GM21529 (cell line): ENCODE data around the gene FITM1.

Experiments
- ATAC-seq: cut with Tn5 transposase; IDR thresholded peaks from one replicate; pipeline ENCODE4 v1.9.1; 2021; ENCODE audit not compliant: unreplicated experiment

The FITM1 gene

DNA sequence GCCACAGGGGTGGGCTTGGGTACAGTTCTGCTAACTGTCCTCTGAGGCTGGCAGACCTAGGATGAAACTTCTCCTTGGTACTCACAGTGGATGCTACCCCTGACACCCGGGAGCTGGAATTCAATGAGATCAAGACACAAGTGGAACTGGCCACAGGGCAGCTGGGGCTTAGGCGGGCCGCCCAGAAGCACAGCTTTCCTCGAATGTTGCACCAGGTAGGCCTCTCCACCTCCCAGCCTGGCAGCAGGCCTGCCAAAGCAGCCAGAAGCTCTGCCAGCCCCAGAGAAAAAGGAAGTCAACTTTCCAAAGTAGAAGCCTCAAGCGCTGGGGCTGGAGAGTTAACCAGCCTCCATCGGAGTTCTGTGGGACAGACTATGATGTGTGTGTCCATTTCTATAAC lies 13.3 kb upstream of the FITM1 start:
- ATAC-seq = no peak

GRCh38 chr14:24119691-24120090 lies 10.8 kb upstream of the FITM1 start:
- ATAC-seq = no peak

- ATAC-seq = no peak
Observed at GRCh38 chr14:24121210-24121609, 9.2 kb upstream of the FITM1 start.

GRCh38 chr14:24122416-24122815 lies 8.0 kb upstream of the FITM1 start:
- no peak for ATAC-seq

DNA sequence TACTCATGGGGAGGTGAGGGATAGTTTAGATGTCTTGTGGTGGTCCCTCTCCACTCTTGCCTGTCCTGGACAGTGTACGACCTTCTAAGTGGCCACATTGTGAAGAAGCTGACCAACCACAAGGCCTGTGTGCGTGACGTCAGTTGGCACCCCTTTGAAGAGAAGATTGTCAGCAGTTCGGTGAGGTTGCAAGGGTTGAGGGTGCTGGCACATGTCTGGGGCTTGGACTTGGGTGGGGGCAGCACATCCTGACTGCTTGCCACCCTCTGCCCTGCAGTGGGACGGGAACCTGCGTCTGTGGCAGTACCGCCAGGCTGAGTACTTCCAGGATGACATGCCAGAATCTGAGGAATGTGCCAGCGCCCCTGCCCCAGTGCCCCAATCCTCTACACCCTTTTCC lies 7.6 kb upstream of the FITM1 start:
- ATAC-seq = no peak

DNA sequence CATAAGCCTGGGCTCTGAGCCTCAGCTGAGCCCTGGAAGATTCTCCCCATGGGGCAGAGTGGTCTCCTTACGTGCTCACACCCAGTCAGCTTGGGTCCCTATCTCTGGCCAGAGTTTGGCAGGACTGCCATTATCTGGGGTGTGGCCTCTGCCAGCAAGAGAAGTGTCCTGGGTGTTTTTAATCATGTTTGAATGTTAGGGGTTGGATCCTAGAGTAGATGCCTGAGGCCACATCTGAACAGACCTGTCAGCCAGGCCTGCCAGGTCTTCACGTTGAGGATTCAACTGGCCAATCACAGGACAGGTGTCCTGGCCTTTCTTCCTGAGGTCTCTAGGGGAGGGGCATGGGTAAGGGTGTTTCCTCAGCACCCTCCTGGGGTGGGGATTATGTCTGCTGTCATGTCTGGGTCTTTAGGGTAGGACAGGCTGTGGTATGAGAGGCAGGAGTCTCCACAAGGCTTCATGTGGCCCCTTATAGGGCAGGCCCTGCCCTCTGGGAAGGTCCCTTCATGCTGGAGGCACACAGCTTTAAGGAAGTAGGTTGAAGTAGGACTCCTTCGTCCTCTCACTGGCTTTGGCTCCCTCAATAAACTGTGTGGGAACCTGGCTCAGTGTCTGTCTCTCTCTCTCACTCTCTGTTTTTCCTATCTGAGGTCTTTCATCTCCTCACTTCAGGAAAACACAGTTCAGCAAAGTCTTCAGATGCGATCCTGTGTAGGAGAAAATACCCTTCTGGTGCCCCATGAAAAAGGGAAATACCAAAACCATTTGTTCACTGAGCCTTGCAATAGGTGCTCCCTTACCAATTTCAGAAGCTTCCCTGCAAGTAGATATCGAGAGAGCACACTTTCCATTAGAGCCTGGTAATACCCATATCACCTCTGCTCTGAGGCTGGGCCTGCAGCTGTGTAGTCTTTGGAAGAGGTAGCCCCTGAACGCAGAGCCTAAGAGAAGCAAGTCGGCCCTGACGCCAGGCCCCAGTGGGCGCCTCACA lies 6.7 kb upstream of the FITM1 start:
- ATAC-seq = no peak

GRCh38 chr14:24126939-24127338 lies 3.5 kb upstream of the FITM1 start:
- no peak for ATAC-seq

GRCh38 chr14:24127673-24128072 lies 2.8 kb upstream of the FITM1 start:
- no peak for ATAC-seq

DNA sequence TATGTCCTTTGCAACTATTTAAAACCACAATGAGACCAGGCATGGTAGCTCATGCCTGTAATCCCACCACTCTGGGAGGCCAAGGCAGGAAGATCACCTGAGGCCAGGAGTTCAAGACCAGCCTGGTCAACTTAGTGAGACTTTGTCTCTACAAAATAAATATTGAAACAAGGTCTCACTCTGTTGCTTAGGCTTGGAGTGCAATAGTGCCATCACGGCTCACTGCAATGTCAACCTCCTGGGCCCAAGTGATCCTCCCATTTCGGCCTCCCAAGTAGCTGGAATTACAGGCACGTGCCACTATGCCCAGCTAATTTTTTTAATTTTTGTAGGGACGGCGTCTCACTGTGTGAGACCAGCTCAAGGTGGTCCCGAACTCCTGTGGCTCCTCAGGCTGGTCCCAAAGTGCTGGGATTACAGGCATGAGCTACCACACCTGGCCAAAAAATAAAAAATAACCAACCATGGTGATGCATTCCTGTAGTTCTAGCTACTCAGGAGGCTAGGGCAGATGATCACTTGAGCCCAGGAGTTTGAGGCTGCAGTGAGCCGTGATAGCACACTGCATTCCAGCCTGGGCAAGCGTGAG lies 955 bp upstream of the FITM1 start:
- no peak for ATAC-seq

GRCh38 chr14:24130717-24131548 lies 474 bp downstream of the FITM1 start:
- ATAC-seq = no peak

DNA sequence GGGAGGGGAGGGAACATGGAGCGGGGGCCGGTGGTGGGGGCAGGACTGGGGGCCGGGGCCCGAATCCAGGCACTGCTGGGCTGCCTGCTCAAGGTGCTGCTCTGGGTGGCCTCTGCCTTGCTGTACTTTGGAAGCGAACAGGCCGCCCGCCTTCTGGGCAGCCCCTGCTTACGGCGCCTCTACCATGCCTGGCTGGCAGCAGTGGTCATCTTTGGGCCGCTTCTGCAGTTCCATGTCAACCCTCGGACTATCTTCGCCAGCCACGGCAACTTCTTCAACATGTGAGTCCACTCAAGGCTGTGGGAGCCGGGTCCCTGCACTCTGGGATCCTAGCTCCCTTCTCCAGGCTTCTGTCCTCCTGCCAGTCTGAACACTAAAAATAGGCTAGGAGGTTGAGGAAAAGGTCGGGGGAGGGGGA lies 1.1 kb downstream of the FITM1 start:
- no peak for ATAC-seq

- no peak for ATAC-seq
Observed at GRCh38 chr14:24132061-24132685, 1.7 kb downstream of the FITM1 start.

DNA sequence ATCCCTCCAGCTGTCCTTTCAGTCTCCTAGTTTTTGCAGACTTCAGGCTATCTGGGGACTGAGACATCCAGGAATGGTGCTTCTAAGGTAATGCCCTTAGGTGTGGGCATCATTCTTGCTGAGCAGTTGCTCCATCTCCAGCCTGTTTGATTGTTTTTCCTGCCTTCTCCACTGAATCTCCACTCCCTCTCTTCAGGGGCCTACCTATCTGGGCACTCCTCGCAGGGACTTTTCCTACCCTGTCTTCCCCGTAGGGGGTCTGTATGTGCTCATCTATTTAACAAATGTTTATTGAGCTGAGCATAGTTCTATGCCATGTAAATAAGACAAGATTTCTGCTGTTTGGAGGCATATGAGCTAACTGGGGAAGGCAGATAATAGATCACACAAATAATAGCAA lies 2.5 kb downstream of the FITM1 start:
- no peak for ATAC-seq

- no peak for ATAC-seq
Observed at GRCh38 chr14:24133735-24134134, 3.3 kb downstream of the FITM1 start.

DNA sequence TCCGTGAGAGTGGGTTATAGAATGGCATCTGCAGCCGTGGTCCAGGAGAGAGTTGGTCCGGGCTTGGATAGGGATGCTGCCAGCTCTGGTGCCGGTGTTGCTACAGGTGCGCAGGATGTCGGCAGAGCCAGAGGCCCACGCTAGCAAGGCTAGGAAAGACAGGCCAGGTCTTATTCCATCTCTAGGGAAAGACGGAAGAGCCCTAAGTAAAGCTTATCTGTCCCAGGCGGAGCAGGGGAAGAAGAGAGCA lies 5.0 kb downstream of the FITM1 start:
- peak; percentile 13 for ATAC-seq

DNA sequence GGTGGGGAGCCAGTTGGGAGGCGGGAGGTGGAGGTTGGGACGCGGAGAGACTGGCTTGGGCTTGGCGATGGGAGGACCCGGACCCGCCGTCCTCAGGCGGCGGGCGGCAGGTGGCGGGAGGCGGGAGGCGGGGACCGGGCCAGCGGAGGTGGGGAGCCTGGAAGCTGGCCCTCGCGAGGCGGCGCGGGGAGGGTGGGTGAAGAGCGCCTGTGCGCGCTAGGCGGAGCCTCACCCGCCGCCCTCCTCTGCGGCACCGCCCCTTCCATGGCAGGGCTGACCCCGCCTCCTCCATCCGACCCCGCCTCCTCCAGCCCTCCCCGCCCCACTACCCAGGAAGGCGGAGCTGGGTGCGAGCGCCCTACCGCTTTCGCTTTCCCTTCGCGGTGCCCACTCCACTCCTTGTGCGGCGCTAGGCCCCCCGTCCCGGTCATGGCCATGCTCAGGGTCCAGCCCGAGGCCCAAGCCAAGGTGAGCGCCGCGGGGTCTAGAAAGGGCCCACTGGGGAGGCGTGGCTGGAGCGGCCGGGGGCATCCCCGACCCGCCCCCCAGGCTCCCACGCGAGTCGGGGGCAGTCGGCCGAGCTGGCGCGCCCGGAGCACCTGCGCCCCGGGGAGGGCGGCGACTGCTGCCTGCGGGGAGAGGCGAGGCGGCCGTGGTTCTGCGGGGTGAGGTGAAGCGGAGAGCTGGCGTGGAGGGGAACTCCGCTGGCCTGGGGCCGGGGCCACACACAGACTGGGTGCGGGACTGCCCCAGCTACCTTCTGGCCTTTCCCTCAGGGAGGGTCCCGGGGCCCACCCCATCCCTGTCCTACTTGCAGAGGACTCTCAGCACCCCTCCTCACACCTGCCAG lies 5.6 kb downstream of the FITM1 start, which contains the start of gene PSME1:
Gene PSME1, plus strand, starts transcription at position 361 of the 850 bp plus-strand sequence. Its CDS starts 69 bp downstream, at position 430.
- peak; percentile 82 for ATAC-seq

- ATAC-seq = no peak
Observed at GRCh38 chr14:24136684-24137528, 6.4 kb downstream of the FITM1 start.

DNA sequence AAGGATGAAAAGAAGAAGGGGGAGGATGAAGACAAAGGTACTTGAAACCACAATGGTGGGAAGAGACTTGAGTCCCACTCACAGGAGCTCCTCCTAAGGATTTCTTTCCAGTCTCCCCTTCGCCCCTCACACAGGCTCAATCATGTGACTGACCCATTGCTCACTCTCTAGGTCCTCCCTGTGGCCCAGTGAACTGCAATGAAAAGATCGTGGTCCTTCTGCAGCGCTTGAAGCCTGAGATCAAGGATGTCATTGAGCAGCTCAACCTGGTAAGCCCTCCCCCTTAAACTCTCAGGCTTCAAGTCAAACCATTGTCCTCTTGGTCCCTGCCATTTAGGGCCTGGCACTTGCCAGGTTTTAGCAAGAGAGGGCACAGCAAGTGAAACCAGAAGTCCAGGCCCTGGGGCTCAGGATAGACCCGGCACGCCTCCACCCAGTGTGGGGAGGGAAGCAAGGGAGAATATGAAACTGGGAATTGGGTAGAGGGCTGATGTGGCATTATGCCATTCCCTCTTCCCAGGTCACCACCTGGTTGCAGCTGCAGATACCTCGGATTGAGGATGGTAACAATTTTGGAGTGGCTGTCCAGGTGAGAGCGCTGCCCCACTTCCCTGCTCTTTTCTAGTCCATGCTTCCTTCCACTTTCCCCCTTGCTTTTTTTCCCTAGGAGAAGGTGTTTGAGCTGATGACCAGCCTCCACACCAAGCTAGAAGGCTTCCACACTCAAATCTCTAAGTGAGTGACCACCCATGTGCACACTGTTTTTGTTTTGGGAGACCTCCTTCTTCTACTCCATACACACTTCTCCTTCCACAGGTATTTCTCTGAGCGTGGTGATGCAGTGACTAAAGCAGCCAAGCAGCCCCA lies 7.3 kb downstream of the FITM1 start:
- ATAC-seq = no peak
